ENCODE measurements around the gene MEPCE. TPM values are rescaled to one million over a fixed set of nuclear protein-coding genes. Genes with fewer than 3 reads are reported as not detected.

Gene MEPCE
- total and polyA plus RNA-seq, 10 of the 15 experiments (the other 5 are each of a cell fraction or from before 2014, with no cell fraction given) = 8.2 to 48.0 (median 22.1) TPM

DNA sequence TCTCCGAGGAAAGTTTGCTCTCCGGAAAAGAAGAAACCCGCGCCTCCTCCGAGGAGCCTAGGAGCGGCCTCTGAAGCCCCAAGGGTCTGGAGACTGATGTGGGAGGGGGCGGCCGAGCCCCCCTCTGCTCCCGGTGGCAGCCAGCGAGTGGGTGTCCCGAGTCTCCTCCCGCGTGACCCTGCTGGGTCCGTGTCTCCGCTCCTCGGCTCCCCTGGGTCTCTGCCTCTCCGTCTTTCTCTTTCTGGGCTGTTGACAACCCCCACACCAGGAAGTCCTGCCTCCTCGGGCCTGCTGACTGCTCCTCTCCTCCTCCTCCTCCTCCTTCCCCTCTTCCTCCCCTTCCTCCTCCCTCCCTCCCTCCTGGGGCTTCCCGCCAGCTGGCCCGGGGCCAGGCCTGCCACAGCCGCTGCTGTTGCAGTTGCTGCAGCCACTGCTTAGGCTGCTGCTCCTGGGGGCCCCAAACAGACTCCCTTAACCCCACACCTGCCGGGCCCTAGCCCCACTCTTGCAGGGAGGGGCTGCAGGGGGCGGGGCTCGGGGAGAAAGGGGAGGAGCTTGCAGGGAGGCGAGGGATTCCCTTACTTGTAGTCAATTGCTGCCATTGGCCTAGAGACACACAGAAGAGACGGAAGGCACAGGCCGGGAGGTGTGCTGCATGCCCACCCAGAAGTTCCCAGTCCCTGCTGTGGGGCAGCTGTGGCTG lies 49.5 kb downstream of the MEPCE start, which contains the start of gene TSC22D4 (continued):
- TF ChIP-seq REST (IDR thresholded peaks at IDR 0.05; ENCODE audit: low read depth, low read length) (no peak), ZNF217 (IDR thresholded peaks at IDR 0.05) (no peak), SP1 (IDR thresholded peaks at IDR 0.05; ENCODE audit: low read depth, low read length) (peak; percentile 66), NR2F1 (conservative IDR thresholded peaks at IDR 0.05) (0 out of 2 replicates have a peak, but pooled peaks have one; percentile 19), ZBTB40 (IDR thresholded peaks at IDR 0.05; ENCODE audit: borderline replicate concordance) (peak; percentile 37; the same call in 1 of the 2 replicates), RELA (IDR thresholded peaks at IDR 0.05; ENCODE audit: borderline replicate concordance, partially characterized antibody) (no peak), RAD51 (IDR thresholded peaks at IDR 0.05) (peak; percentile 56; the same call in 1 of the 2 replicates), TCF3 (IDR thresholded peaks at IDR 0.05; ENCODE audit: borderline replicate concordance, insufficient read depth, low read depth, low read length) (0 out of 2 replicates have a peak, but pooled peaks have one; percentile 79), SIN3A (IDR thresholded peaks at IDR 0.05; ENCODE audit: low read depth, low read length) (peak; percentile 82), PAX5 (IDR thresholded peaks at IDR 0.05; ENCODE audit: borderline replicate concordance, low read depth, low read length) (peak; percentile 40; the same call in 1 of the 2 replicates), RCOR1 (conservative IDR thresholded peaks at IDR 0.05; ENCODE audit: low read depth, low read length) (no peak), CHD2 (IDR thresholded peaks at IDR 0.05; ENCODE audit: borderline replicate concordance, low read depth, low read length) (peak; percentile 65; the same call in 1 of the 2 replicates), YY1 (IDR thresholded peaks at IDR 0.05; ENCODE audit: low read depth, low read length) (peak; percentile 42; the same call in 1 of the 2 replicates), PKNOX1 (IDR thresholded peaks at IDR 0.05) (peak; percentile 81), ZNF24 (IDR thresholded peaks at IDR 0.05) (no peak), FOS (IDR thresholded peaks at IDR 0.05; ENCODE audit: borderline replicate concordance, extremely low read depth, insufficient read length) (no peak), HCFC1 (IDR thresholded peaks at IDR 0.05; ENCODE audit: low read length) (no peak)
- TF ChIP-seq, protein P1, sequence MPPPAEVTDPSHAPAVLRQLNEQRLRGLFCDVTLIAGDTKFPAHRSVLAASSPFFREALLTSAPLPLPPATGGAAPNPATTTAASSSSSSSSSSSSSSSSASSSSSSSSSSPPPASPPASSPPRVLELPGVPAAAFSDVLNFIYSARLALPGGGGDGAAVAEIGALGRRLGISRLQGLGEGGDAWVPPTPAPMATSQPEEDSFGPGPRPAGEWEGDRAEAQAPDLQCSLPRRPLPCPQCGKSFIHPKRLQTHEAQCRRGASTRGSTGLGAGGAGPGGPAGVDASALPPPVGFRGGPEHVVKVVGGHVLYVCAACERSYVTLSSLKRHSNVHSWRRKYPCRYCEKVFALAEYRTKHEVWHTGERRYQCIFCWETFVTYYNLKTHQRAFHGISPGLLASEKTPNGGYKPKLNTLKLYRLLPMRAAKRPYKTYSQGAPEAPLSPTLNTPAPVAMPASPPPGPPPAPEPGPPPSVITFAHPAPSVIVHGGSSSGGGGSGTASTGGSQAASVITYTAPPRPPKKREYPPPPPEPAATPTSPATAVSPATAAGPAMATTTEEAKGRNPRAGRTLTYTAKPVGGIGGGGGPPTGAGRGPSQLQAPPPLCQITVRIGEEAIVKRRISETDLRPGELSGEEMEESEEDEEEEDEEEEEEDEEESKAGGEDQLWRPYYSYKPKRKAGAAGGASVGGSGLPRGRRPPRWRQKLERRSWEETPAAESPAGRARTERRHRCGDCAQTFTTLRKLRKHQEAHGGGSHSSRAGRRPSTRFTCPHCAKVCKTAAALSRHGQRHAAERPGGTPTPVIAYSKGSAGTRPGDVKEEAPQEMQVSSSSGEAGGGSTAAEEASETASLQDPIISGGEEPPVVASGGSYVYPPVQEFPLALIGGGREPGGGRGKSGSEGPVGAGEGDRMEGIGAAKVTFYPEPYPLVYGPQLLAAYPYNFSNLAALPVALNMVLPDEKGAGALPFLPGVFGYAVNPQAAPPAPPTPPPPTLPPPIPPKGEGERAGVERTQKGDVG (CRISPR knock-in tag; IDR thresholded peaks at IDR 0.05) = no peak

Data from GM12878 (cell line).